OCI-M1 (cell line): Measurements from ENCODE around the gene PCTP.

ENCODE experiments used
- DNase-seq: peaks from one replicate; lab custom pipeline; 2025; lab: John Stamatoyannopoulos, UW

PCTP gene

DNA sequence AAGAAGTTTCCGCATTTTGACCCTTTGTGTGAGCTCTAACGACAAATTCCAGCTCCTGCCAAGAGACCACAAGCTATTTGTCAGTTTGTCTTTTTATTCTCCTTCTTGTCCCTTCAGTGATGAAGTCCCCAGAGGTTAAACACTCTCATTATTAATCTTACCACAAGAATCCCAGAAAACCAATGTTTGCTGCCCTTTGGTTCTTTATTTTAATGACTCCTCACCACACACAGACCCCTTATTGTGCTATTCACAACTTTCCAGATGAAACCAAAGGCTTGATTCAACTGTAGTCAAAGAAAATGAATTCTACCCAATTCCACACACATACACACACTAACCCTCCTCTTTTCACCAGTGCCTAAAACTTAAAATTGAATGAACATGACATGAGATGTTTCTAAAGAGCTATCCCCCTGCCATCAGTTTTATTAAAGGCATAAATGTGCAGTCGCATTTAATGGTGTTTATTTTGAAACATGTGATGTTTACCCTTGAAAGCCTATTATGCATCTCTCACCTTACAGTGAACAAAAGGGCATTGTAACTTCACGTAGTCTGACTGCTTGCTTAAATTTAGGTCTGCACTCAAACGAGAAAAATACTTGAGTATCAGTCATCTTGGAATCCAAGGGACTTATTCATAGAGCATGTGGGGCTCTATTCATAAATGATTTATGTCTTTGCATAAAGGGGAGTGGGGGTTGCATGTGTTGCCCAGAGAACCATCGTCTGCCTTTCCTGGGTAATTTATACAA, 44.1 kb downstream of the PCTP start:
- DNase-seq, result no peak

DNA sequence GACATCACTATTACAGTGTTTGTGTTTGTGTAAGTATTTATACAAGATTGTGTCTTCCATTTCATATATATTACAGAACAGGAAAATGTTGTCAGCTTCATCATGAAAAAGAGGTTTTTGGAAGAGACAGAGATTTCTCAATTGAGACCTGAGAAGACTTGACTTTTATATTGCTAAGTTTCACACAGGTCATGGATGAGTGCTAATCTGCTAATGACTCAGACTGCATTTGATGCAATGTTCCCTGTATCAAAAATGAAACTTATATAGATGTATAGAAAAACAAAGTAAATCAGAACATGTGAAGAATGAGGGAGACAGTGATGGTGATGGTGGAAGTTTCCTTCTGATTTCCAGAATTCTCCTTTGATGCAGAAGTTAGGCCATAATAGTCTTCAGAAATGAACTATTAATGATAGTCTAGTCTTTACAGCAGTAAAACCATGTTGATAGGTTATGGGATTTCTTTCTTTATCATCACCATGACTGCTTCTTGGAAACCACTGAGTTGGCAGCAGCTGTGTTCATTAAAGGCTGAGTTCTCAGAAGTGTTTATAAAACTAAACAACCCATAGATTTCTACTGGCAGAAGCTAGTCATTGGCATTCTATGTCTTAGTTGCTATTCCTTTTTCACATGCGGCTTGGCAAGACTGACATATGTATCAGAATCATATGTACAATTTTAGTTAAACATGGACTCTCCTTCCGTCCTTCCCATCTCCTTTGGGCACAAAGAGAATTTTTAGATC, 56.1 kb downstream of the PCTP start:
- peak; percentile 36 for DNase-seq

DNA sequence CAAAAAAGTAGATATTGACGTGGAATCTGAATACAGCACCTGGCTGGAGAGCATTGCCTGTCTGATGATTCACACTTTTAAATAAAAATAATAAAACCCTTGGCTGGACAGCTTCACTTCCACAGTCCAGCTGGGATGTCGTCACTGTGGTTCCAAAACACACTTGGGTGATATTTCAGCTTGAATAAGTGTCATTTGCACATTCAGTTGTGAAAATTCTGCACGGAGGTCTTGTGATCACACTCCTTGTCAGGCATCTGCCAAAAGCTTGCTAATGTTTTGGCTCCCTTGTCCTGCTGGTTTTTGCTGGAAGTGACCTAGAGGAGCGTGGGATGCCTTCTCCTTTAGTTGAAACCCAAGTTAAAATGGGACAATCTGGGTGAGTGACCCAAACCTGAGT, 60.7 kb downstream of the PCTP start:
- no peak for DNase-seq

DNA sequence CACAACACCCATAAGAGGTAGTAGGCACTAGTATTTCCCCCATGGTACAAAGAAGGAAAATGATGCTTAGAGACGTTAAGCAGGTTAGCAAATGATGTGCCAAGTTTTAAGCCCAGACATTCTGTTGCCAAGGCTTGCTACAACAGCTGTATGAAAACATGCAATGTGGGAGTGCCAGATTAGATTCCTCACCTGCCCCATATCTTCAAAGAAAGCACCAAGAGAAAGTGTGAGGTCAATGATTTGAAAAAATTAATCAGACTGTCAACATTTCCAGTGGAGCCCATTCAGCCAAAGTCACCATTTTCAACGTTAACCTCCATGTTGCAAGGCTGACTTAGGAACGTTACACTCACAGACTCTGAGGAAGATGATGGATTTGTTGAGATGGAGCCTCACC, 61.5 kb downstream of the PCTP start:
- DNase-seq, result no peak

DNA sequence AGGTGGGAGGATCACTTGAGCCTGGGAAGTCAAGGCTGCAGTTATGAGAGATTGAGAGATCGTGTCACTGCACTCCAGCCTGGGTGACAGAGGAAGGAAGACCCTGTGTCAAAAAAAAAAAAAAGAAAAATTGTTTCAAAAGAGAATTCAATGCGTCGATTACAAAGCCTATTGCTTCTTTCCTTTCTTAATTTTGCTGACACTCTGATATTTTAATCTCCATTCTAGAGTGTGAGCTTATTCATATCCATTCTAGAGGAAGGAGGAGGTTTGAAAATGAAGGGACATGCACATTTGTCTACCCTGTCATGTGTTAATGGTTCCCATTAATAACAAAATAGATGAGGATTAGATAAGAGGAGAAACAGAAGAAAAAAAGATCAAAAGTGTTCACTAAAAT, 63.1 kb downstream of the PCTP start:
- DNase-seq, result no peak

DNA sequence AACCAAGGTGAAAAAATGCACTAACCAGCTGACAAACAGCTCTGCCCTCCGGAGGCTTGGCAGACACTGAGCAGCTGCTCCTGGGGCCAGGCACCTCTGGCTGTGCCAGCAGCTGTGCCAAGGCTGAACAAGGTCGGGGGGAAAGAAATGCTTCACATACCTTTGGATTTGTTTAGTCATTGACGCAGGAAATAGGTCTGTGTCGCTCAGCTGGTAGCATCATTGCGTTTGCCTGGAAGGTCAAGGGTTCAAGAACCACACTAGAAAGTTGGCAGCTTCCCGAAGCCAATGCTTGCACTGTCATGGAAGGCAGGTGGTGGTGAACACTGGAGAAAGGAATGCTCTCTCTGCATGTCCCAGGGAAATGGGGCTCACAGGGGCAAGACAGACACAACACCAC, 63.5 kb downstream of the PCTP start:
- DNase-seq, result no peak

DNA sequence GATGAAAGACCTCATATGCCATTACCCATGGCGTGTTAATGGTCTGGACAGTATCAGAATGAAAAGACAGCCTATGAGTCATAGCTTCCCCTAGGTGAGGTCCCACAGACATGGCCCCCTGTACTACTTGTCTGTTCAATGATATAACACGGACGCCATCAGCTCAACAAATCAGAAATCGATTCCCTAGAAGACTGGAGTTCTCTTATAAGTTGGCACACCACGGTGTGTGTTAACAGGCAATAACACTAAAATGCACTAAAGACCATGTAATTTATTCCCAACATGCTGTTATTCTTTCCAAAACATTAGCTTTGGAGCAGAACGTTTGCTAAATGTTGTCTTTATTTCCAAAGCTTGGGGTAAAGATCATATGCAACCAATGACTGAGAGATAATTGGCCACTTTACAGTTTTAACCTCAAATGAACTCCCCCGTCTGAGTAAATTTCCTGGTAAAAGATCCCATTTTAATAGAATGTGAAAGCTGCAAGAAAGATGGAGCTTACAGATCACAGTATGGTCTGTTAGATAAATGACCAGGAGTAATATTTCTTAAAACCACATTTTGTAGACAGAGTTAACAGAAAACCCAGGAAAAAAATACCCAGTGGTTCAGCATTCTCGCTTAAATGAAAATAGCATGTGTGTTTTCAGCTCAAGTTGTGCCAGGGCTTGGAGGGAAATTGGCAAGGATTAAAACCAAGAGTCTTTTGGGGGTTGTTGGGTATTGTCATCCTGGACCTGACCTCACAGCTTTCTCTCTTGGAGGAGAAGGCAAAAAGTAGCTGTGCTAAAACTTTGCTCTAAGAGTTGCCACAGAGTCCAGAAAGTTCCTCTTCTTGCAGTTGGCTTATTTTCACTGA, 65.9 kb downstream of the PCTP start:
- DNase-seq, result peak; percentile 96

DNA sequence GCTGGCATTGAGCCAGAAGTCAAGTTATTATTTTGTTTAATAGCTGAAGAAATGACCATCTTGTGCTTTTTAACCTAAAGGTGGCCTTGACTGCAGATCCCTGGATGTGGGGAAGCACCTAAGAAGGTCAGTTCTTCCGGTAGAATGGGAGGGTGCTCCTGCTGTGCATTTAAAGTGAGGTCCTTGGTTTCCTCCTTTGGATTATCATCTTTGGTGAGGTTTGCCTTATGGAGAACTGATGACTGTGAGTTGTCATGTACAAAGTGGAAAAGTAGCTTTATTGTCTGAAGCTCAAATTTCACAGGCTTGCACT, 66.5 kb downstream of the PCTP start:
- DNase-seq, result no peak

DNA sequence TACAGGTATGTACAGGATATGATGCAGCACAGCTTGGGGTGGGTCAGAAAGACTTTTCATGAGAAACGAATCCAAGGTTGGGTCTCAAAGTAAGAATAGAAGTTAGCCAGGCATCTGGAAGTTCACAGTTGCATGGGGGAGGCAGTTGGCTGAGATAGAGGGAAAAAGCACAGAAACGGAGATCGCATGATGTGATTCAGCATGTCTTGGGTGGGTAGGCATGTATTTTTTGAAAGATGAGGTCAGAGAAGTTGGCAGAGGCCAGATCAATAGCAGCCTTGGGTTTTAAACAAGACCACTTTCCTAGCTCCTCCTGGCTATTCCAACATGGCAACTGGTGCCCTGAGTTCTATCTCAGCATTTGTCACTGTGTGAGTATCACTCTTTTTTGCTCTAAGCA, 67.2 kb downstream of the PCTP start:
- DNase-seq, result no peak

DNA sequence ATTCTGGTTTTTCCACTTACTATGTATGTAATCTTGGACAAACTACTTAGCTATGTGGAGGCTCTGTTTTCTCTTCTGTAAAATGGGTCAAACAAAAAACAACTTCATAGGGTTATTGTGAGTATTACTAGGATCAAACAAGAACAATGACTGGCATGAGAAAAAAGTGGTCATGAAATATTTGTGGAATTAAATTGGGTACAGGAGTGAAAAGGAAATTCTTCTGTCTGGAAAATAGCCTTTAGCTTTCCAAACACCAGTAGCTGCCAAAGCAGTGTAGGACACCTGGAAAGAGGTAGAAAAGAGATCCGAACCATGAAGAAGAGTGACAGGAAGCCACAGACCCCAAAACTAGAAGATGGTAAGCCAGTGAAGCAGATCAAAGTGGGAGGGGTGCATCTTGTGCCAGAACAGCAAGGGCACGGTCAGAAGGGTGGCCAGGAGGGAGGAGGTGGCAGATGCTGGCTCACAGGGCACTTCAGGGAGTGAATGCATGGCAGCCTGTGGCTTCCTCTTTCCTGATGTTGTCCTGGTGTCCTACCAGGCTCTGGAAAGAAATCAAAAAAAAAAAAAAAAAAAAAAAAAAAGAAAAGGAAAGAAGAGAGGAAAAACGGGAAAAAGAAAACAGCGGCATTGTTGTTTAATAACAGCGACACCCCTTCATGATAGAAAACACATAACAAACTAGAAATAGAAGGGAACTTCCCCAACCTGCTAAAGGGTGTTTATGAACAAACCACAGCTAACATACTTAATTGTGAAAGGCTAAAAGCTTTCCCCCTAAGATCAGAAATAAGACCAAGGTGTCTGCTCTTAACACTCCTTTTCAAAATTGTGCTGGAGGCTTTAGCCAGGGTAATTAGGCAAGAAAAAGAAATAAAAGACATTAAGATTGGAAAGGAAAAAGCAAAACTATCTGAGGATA, 67.9 kb downstream of the PCTP start:
- DNase-seq, result no peak

DNA sequence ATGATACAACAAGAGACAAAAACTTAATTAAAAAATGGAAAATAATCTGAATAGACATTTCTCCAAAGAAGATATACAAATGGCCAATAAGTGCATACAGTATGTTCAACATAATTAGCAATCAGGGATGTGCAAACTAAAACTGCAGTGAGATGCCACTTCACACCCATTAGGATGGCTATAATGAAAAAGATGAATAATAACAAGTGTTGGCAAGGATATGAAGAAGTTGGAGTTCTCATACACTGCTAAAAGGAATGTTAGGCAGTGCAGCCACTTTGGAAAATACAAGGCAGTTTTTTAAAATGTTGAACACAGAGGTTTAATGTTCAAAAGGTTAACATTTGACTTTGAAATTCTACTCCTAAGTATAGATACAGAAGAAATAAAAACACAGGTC, 69.8 kb downstream of the PCTP start:
- DNase-seq, result no peak

DNA sequence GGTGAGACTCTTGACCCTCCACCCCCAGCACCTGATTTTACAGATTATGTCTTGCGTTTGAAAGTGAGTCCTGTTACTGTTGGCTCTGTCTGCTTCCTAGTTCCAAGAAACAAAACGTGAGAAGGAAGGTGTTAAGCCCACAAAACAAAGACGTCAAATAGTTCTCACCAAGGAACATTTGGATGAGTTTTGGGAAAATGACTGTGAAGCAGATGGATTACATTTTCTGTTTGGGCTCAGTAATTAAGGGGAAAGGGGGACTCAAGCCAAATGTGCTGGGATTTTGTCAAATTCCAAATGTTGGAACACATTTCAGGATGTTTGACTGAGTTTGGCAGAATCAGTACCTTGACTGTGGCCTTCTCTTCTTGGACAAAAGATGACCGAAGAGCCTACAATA, 71.2 kb downstream of the PCTP start:
- DNase-seq, result no peak

DNA sequence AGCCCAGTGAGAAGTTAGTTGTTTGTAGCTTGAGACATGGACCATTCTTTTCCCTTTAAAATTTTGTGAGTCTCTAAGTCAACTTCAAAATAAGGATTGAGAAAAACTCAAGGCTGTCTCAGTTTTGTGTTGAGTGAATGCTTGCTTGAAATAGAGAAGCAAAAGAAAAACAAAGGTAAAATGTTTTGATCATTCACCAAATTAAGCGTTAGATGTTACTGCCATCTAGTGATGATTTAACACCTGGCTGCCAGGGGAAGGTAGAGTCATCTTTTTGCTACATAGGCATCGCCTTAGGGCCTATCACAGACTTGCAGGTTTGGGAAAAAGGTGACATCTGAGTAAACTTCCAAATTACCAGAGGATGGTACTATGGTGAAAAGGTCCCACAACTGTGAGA, 74.4 kb downstream of the PCTP start:
- peak; percentile 70 for DNase-seq
